Stimulated activated CD8-positive, alpha-beta memory T cell treated with anti-CD3 and anti-CD28 coated beads, Interleukin-7, amount 100 ng/mL, for 4 hours (primary cell): ENCODE measurements around the gene GSN.

Source experiments
- DNase-seq, 2 donors: peaks; one replicate each; pipeline ENCODE4 v3.0.0-alpha.2; 2020; ENCODE audit warnings: low read depth in 2 of 2

GSN gene

DNA sequence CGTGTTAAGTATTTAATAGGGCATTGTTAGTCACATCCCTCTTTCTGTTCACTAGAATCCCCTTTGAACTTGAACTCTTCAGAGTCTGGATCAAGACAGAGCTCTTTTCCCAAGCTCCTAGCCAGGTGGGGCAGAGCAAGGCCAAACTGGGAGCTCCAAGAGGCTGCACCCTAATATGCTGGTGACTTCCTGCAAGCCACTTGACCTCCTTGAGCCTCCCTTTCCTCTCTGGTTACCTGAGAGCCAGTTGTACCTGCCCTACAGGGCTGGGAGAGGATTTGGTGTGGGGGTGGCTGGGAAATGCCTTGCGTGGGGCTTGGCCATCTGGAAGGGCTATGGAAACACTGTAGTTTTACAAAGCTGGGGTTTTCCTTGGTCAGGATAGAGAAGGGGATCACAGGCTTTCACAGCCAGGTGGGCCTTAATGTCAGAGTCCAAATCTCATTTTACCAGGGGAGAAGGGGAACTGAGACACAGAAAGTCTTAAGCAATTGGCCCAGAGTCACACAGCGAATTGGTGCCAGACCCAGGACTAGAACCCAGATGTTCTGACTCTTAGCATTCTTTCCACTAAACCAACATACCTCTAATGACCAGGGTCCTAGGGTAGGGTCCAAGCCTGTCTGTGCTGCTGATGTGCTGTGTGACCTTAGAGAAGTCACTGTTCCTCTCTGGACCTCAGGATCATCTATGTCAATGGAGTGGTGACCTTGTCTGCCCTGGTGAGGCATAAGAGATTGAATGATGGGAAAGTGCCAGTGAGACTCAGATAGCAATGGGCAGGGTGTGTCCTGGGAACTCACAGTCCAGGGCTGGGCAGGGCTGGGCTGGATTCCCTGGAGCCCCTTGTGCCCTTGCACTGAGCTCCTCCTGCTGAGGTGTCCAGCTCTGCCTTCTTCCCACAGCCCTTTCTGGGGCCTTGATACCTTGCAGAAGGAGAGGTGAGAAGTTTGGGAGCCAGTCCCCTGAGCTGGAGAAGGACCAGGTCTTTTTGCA is 35.8 kb downstream of the GSN start:
- no peak for DNase-seq

DNA sequence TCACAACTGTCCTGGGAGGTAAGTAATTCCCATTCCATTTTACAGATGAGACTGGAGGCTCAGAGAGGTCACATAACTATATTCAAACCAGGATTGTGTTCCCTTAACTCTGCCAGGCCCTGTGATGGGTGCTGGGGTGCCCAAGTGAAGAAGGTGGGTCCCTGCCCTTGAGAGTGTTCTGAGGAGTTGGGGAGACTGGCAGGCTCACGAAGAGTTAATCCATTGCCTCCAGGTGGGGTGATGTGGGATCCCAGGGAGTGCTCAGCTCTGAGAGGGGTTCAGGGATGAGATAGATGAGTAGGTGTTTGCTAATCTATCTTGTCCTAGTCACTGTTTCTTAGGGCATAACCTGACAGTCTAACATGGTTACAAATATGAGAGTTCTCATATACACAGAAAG is 36.7 kb downstream of the GSN start:
- DNase-seq: no peak

DNA sequence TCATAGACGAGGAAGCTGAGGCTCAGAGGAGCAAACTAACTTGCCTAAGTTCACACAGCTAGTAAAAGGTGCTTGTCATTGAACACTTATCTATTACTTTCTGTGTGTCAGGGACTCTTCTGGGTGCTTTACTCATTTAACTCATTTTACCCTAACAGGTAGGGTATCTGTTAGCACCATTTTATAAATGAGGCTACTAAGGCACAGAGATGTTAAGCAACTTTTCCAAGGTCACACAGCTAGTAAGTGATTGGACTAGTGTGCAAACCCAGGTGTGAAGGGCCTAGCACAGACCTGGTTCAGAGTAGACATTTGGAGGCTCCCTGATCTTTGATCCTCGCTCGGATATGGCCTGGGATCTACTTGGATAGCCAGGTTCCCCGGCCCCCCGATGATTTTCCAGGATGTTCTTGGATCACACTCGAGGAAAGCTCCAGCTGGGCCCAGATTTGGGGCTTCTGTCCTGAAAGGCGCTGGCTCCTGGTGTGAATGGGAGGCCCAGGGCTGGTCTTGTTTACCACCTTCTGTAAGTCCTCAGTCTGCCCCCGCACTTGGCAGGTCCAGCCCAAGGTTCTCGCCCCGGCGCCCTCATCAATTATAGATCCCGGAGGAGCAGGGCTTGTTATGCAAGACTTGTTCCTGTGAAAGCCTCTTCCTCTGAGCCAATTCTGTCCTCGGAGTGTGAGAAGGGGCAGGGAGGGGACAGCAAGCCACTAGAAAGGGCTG is 37.5 kb downstream of the GSN start:
- DNase-seq: no peak

DNA sequence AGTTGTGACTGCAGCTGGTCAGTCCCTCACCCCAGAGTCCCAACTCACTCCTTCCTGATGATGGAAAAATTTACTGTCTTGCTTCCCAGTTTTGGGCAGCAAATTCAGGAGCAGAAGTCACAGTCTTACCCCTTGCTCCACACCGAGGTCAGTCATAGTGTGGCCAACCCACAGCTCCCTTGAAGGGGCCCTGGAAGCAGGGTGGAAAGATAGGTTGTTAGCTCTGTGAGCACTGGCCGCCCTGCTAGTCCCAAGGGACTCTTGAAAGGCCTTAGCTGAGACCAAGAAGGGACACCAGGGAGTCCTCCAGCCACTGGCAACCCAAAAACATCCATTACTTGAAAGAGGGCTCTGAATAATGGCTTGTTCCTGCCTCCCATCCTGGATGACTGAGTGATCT is 40.0 kb downstream of the GSN start:
- no peak for DNase-seq

DNA sequence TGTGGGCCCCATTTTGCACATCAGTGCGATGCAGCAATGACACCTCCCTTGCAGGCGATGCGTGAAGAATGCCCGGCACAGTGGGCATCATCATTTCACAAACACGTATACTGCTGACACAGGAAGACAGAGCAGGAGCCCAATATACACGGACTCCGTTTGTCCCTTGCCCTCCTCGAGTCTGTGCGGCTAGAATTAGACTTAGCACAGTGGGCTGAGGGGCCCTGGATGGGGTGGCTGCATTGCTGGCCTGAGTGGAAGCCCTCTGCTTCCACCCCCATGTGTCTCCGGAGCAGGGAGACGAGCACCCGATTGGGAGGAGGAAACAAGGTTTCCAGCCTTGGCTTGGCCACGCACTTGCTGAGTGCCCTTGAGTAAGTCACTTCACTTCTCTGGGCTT is 40.8 kb downstream of the GSN start:
- DNase-seq: no peak

DNA sequence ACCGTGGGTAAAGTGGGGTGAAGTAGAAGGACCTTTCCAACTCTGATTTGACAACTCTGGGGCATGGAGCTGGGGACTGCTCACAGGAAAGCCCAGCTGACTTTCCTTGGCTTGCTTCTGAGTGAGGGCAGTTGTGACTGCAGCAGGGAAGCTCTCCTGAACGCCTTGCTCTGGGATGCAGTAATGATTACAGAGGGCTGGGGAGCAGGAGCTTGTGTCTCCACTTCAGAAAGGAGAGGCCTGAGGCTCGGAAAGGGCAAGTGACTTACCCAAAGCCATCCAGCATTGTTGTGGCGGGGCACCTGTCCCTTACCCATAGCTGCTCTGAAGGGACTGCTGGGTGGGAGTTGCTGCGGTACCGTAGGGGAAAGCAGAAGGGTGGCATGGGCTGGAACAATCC is 41.2 kb downstream of the GSN start:
- DNase-seq: no peak

DNA sequence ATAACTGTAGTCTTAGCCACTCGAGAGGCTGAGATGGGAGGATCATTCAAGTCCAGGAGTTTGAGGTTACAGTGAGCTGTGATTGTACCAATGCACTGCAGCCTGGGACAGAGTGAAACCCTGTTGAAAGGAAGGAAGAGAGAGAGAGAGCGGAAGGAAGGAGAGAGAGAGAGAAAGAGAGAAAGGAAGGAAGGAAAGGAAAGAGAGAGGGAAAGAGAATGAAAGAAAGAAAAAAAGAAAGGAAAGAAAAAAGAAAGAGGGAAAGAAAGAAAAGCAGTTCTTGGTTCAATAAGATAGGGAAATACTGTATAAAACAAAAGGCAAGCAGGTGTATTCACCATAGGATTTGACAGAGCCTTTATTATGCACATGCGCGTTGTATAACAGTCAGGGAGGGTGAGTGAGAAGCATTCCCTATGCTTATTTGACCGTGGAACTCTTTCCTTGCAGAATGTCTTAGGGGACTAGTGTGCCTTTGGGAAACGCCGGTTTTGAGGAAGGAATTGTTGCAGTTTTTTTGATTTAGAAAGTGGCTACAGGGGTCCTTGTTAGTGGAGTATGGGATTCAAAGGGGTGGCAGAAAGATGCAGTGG is 42.0 kb downstream of the GSN start:
- DNase-seq: no peak

DNA sequence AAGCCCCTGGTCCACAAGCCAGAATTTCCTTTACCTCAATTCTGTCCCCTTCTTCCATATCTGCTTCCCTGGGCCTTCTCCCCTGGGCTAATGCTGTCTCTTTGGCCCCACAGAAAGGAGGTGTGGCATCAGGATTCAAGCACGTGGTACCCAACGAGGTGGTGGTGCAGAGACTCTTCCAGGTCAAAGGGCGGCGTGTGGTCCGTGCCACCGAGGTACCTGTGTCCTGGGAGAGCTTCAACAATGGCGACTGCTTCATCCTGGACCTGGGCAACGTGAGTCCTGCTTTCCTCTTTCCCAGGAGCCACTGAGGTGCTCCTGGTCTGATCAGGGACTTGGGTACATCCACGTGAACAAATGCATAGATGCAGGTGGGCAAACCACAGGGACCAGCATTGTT is 42.6 kb downstream of the GSN start:
- no peak for DNase-seq

DNA sequence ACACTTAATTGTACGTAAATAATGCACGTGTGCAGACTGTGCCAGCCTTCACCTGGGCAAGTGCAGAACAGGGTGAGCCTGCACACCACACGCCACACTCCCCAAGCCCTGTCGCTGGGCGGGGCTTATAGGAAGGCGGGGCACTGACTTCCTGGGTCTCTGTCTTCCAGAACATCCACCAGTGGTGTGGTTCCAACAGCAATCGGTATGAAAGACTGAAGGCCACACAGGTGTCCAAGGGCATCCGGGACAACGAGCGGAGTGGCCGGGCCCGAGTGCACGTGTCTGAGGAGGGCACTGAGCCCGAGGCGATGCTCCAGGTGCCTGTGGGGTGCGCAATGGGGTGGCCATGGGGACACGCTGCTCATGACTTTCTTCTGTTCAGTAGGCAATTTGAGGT is 44.2 kb downstream of the GSN start:
- DNase-seq: no peak

DNA sequence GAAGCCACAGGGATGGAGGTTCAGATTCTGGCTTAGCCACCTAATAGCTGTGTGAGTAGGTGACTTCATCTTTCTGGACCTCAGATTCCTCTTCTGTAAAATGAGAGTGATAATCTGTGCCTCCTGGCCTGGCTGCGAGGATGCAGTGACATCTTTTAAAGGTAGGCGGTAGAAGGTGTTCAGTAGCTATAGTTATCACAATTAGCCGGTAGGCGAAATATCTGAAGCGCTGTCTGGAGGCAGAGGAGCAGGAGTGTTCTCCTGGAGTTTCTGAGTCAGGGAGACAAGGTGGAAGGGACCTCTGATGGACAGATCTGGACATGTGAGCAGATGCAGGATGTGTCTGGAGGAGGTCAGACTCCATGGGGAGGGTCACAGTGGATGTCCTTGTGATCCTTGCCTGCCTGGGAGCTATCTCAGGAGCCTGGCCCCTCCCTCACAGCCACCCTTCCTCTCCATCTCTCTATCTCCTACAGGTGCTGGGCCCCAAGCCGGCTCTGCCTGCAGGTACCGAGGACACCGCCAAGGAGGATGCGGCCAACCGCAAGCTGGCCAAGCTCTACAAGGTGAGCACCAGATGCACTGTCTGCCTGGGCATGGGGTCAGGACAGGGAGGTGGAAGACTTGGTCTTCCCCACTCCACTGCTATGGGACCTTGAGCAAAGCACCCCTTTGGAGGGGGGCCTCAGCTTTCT is 45.6 kb downstream of the GSN start:
- no peak for DNase-seq

DNA sequence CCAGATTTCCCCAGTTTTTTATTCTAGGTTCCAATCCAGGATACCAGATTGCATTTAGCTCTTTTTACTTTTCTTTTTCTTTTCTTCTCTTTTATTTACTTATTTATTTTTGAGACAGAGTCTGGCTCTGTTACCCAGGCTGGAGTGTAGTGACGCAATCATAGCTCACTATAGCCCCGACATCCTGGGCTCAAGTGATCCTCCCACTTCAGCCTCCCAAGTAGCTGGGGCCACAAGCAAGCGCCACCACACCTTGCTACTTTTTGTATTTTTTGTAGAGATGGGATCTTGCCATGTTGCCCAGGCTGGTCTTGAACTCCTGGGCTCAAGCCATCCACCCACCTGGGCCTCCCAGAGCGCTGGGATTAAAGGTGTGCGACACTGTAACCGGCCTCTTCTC is 48.4 kb downstream of the GSN start:
- DNase-seq: no peak

DNA sequence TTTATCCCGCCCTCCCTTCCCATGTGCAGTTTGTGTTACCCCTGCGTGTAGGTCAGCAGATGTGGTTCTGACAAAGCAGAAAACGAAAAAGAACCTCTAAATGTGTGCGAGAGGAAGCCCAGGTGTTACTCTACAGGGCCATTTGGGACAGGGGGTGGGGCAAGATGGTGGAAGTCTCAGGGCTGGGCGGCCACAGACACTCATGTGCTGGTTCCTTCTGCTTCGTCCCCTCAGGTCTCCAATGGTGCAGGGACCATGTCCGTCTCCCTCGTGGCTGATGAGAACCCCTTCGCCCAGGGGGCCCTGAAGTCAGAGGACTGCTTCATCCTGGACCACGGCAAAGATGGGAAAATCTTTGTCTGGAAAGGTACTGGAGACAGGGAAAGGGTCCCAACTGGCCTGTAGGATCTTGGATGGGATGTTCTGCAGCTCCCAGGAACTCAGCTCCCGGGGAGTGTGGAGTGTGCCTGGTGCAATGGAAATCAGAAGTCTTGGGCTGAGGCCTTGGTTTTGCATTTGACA is 49.0 kb downstream of the GSN start:
- no peak for DNase-seq

DNA sequence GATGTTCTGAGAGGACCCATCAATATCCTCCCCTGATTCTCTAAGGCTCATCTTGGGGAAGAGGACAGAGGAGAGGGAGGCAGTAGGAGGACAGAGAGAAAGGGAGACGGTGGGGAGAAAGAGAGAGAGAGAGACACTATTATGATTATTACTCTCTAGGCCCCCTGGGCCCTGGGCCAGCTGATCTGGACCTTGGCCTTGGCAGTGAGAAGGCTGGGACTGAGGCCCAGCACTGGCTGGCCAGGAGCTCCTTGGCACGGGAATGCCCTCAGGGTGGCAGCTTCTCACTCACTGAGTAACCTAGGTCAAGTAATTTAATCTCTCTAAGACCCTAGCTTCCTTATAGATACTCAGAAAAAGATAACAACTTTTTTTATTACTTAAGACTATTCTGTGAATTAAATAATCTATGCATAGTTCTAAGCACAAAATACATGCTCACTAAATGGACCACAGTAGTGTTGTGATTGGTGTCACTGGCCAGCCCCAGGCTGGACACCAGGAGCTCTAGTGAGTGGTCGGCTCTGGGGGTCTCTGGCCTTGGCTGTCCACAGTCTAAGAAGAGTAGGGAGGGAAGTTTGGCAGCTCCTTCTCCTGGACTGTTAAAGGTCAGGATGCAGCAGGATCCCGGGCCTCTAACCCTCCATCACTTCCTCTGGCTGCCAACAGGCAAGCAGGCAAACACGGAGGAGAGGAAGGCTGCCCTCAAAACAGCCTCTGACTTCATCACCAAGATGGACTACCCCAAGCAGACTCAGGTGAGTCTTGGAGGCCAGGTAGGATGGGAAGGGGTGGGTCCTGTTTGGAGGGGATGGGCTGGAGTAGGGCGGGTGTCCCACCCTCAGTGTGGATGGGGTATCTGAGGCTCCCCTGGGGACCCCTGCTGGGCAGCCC is 50.0 kb downstream of the GSN start:
- no peak for DNase-seq

DNA sequence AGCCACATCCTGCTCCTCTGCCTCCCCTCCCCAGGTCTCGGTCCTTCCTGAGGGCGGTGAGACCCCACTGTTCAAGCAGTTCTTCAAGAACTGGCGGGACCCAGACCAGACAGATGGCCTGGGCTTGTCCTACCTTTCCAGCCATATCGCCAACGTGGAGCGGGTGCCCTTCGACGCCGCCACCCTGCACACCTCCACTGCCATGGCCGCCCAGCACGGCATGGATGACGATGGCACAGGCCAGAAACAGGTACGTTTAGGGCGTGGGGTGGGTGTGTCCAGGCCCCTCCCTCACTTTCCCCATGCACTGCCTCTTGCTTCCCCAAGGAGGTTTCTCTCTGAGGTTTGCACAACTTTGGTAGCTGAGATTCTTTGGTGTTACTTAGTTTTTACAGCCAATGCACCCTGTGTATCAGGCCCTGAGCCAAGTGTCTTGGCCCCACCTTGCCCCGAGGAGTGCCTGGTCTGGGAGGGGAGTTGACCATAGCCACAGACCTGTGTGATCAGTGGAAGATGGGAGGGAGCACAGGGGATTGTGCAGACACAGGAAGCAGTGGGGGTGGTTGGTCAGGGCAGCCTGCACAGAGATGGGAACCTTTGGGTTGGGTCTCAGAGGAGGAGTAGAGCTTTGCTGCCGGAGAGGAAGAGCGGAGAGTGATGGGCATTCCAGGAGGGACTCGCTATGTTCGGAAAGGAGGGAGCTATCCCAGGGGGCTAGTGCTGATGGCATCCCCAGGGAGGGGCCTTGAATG is 50.8 kb downstream of the GSN start:
- no peak for DNase-seq

DNA sequence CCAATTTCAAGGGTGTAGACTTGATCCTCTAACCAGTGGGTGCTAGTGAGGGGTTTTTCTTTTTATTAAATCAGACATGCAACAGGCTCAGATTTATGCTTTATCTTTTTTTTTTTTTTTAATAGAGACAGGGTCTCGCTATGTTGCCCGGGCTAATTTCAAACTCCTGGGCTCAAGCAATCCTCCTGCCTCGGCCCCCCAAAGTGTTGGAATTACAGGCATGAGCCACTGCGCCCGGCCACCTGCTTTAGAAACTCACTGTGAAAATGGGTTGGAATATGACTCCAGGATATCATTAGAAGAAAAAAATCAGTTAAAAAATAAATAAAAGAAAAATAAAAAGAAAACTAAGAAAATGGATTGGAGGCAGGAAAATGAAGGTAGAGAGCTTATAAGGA is 51.4 kb downstream of the GSN start:
- DNase-seq: no peak

DNA sequence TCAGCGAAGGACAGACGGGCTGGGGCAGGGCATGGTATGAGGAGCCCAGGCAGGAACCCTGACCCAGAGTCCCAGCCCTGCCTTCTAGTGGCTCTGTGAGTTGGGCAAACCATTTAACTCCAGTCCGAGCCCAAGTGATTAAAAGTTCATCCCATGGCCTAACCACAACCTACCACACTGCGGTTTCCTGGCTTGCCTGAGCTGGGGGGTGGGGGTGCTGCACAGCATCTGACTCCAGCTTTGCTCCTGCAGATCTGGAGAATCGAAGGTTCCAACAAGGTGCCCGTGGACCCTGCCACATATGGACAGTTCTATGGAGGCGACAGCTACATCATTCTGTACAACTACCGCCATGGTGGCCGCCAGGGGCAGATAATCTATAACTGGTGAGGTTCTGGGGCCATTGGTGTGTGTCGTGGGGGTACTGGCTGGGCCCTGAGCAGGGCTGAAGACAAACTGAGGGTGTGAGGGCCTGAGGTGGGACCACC is 53.1 kb downstream of the GSN start:
- peak in 1 of 2 donors; percentile 6 for DNase-seq

DNA sequence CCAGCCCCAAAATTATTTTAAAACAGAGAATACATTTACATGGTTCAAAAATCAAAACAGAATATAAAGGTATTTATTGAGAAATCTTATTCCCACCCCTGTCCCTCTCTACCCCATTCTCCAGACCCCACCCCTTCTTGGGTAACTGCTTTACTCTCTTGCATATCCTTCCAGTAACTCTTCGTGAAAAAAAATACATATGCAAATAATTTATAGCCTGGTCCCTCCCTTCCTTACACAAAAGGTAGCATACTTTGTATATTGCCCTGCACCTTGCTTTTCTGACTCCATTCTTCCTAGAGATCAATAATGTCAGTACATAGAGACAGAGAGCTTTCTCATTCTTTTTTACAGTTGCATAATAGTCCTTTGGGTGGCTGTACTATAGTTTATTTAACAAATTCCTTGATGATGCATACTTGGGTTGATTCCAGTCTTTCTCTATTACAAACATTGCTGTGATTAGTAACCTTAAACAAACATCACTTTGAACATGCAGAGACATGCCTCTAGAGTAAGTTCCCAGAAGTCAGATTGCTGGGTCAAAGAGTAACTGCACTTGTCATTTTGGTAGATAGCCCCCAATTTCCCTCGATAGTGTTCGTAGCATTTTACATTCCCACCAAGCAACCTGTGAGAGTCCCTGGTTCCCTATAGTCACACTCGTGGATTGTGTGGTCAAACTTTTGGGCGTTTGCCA is 54.2 kb downstream of the GSN start:
- no peak for DNase-seq

DNA sequence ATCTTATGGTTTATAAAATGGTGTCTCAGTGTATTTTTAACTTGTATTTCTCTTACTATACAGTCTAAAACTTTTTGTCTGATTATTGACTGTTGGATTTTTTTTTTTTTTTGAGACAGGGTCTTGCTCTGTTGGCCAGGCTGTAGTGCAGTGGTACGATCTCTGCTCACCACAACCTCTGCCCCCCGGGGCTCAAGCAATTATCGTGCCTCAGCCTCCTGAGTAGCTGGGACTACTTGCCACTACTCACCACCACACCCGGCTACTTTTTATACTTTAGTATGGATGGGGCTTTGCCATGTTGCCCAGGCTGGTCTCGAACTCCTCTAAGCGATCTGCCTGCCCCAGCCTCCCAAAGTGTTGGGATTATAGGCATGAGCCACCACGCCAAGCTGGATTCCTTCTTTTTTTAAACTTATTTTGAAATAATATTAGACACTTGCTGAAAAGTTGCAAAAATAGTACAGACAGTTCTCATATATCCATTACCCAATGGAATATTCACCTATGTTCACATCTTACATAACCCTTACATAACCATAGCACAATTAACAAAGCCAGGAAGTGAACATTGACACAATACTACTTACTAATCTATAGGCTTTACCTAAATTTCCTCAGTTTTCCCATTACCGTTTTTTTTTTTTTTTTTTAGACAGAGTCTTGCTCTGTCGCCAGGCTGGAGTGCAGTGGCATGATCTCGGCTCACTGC is 54.9 kb downstream of the GSN start:
- DNase-seq: no peak
